ENCODE measurements around the gene OGFRL1. TPM values are rescaled to one million over a fixed set of nuclear protein-coding genes. Genes with fewer than 3 reads are reported as not detected.
"Not testable (repeated sequence)": the region's sequence is repeated elsewhere in the genome, so short reads cannot be mapped to it uniquely, and the experiment has no call there.

Gene OGFRL1
- total and polyA plus RNA-seq, 2 experiments from 2014 or later = 1.1 to 4.5 TPM

DNA sequence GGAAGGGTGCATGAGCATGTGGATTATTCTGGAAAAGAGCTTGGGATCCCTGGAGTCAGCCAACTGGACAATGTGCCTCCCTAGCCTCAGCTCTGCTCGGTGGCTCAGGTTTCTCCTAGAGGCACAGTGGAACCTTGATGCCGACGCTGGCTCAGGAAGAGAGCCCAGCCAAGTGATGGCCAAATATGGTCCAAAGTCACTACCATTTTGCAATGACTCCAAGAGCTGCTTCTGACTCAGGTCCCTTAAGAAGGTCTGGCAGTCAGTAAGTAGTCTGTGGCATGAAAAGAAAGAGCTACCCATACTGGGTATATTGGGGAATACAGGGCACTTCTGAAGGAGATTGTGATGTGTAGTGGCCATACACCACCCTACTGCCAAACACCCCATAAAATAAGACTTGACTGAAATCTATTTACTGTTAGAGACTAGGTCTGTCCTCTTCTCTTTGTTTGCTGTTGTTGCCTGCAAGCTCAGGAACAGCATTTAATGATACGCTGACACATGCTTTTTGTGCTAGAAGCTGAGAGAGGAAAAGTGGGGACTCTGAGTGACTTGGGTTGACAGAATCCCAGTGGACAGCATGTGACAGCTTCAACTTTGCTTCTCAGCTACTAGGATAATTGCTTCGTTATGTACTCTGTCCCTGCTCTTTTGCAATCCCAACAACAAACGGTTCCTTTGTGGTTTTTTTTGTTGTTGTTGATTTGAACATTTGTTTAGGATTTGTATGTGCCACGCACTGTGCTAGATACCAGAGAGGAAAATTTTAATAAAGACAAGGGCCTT lies 30.3 kb upstream of the OGFRL1 start:
- H3K4me1 ChIP-seq (ENCODE audit: low read depth) = no peaks in the 10 kb centered on the region
- no peak for DNase-seq (ENCODE audit: low read depth in 1 of 2, low spot score in 1 of 2)
- no peaks in the 10 kb centered on the region for H3K27me3 ChIP-seq
- no peak overlapping the region for H3K27ac ChIP-seq
- TF ChIP-seq, protein P1, sequence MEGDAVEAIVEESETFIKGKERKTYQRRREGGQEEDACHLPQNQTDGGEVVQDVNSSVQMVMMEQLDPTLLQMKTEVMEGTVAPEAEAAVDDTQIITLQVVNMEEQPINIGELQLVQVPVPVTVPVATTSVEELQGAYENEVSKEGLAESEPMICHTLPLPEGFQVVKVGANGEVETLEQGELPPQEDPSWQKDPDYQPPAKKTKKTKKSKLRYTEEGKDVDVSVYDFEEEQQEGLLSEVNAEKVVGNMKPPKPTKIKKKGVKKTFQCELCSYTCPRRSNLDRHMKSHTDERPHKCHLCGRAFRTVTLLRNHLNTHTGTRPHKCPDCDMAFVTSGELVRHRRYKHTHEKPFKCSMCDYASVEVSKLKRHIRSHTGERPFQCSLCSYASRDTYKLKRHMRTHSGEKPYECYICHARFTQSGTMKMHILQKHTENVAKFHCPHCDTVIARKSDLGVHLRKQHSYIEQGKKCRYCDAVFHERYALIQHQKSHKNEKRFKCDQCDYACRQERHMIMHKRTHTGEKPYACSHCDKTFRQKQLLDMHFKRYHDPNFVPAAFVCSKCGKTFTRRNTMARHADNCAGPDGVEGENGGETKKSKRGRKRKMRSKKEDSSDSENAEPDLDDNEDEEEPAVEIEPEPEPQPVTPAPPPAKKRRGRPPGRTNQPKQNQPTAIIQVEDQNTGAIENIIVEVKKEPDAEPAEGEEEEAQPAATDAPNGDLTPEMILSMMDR (IDR thresholded peaks at IDR 0.05; ENCODE audit: low read depth, low read length) = no peak
- H3K36me3 ChIP-seq = no peaks in the 10 kb centered on the region
- no peak overlapping the region for H3K4me3 ChIP-seq
- H3K9me3 ChIP-seq (ENCODE audit: low read depth) = no peaks in the 10 kb centered on the region

DNA sequence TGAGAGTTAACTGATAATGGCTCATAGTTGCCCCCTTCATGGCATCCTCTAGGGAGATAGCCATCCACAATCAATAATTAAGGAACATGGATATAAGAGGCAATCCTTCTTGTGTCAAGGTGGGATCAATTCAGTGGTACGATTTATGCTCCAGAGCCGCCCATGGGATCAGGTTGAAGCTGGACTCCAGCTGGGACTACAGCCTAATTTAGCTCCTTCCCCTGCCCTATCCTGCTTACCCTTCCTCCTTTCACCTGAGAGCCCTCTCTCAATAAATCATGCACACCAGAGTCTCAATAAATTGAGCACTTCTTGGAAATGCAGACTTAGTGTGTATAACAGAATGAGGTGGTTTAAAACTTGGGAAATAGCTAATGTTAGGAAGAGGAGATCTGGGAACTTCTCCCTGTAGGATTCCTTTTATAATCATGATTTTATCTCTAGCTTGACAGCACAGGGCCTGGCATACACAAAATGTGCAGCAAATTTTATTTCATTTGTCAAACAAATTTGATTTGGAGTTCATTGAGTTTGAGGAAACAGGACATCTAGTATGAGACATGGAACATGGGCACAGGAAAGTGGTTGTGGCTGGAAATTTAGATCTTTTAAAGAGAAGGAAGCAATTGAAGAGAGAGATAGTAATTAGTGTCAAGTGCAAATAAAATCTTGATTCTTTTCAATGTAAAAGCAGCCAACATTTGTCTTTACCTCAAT lies 28.6 kb upstream of the OGFRL1 start:
- no peaks in the 10 kb centered on the region for H3K4me1 ChIP-seq (ENCODE audit: low read depth)
- no peak overlapping the region for H3K27ac ChIP-seq
- H3K27me3 ChIP-seq = no peaks in the 10 kb centered on the region
- TF ChIP-seq, protein P1 (IDR thresholded peaks at IDR 0.05; ENCODE audit: low read depth, low read length) = no peak
- DNase-seq (ENCODE audit: low read depth in 1 of 2, low spot score in 1 of 2) = no peak
- H3K36me3 ChIP-seq = no peaks in the 10 kb centered on the region
- H3K9me3 ChIP-seq (ENCODE audit: low read depth) = no peaks in the 10 kb centered on the region
- H3K4me3 ChIP-seq = no peak overlapping the region

DNA sequence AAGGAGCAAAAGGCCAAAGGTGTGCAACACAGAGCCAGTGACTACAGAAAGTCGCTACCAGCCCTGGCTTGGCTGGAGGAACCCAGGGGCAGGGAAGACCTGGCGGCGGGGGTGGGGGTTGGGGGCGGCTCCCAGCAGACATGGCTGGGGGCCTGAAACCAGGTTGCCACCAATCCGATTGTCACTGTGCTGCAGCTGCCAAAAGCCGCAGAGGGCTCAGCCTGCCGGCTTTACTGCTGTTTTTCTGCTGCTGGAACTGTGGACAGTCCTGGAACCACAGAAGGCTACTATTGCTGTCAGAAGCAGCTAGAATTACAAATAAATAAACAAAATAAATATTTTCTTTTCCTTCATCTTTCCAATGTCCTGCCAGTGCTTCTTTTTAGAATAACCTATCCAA lies 25.7 kb upstream of the OGFRL1 start:
- TF ChIP-seq, protein P1 (IDR thresholded peaks at IDR 0.05; ENCODE audit: low read depth, low read length) = no peak
- H3K9me3 ChIP-seq (ENCODE audit: low read depth) = no peaks in the 10 kb centered on the region
- H3K4me3 ChIP-seq = no peak overlapping the region
- H3K36me3 ChIP-seq = no peaks in the 10 kb centered on the region
- no peaks in the 10 kb centered on the region for H3K4me1 ChIP-seq (ENCODE audit: low read depth)
- DNase-seq (ENCODE audit: low read depth in 1 of 2, low spot score in 1 of 2) = no peak
- H3K27me3 ChIP-seq = no peaks in the 10 kb centered on the region
- no peak overlapping the region for H3K27ac ChIP-seq

DNA sequence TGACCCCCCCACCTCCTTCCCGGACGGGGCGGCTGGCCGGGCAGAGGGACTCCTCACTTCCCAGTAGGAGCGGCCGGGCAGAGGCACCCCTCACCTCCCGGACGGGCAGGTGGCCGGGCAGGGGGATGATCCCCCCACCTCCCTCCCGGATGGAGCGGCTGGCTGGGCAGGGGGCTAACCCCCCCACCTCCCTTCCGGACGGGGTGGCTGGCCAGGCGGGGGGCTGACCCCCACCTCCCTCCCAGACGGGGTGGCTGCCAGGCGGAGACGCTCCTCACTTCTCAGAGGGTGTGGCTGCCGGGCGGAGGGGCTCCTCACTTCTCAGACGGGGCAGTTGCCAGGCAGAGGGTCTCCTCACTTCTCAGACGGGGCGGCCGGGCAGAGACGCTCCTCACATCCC lies 22.2 kb upstream of the OGFRL1 start:
- not testable (repeated sequence) for H3K27ac ChIP-seq; DNase-seq (ENCODE audit: low read depth in 1 of 2, low spot score in 1 of 2); H3K9me3 ChIP-seq (ENCODE audit: low read depth); H3K36me3 ChIP-seq; H3K27me3 ChIP-seq; H3K4me3 ChIP-seq; H3K4me1 ChIP-seq (ENCODE audit: low read depth)

DNA sequence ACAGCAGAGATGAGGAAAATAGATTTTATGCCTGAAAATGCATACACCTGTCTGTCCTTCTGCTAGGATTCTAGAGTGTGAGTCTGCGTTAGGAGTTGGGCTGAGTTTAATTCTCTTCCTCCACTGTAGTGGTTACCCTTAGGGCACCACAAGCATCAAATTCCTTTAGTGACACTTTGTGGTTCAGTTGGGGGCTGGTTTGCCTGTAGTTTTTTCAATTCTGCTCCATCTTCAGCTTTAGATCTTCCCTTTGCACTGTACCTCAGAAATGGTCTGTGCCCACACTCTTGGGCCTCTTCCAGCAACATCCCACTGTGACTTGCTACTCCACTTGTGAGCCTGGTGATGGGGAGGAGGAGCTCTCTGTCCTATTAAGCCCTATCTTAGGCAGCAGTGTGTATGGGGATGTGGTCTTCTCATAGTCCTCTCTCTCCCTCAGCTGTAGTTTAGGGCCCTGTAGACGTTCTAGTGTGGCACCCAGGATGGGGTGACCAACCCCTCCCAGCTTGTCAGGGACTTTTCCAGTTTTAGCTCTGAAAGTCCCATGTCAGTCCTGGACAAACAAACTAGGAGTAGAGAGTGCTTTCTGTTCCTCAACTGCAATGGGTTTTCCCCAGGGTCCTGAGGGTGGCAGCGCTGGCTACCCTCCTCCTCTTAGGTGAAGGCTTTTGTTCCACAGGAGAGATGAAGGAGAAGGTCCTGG lies 19.7 kb upstream of the OGFRL1 start:
- Histone ChIP-seq H3K27ac (no peak overlapping the region), H3K27me3 (no peaks in the 10 kb centered on the region), H3K36me3 (no peaks in the 10 kb centered on the region), H3K9me3 (ENCODE audit: low read depth) (no peaks in the 10 kb centered on the region), H3K4me1 (ENCODE audit: low read depth) (no peaks in the 10 kb centered on the region), H3K4me3 (no peak overlapping the region)
- TF ChIP-seq, protein P1 (IDR thresholded peaks at IDR 0.05; ENCODE audit: low read depth, low read length) = no peak
- DNase-seq (ENCODE audit: low read depth in 1 of 2, low spot score in 1 of 2) = no peak

All from cardiac muscle cell (in vitro differentiated cells and primary cell).